Measurements from ENCODE around the gene SULT4A1.

The SULT4A1 gene

DNA sequence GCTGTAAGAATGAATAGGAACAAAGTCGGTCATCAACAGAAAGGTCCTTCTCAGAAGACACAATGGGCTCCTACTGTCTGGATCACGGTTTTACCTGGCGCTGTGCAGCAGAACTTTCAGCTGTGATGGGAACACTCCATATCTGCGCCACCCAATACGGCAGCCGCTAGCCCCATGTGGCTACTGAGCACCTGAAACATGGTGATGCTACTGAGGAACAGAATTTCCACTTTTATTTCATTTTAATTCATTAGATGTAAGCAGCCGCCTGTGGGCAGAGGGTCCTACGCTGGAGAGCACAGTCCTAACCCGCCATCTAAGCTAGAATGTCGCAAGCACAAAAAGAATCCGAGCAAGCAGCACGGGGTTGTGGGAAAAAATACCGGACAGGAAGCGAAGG lies 2.7 kb downstream of the SULT4A1 start:
- DNase-seq = no peak

GRCh38 chr22:43859176-43859575 lies 3.1 kb downstream of the SULT4A1 start:
- no peak for DNase-seq

DNA sequence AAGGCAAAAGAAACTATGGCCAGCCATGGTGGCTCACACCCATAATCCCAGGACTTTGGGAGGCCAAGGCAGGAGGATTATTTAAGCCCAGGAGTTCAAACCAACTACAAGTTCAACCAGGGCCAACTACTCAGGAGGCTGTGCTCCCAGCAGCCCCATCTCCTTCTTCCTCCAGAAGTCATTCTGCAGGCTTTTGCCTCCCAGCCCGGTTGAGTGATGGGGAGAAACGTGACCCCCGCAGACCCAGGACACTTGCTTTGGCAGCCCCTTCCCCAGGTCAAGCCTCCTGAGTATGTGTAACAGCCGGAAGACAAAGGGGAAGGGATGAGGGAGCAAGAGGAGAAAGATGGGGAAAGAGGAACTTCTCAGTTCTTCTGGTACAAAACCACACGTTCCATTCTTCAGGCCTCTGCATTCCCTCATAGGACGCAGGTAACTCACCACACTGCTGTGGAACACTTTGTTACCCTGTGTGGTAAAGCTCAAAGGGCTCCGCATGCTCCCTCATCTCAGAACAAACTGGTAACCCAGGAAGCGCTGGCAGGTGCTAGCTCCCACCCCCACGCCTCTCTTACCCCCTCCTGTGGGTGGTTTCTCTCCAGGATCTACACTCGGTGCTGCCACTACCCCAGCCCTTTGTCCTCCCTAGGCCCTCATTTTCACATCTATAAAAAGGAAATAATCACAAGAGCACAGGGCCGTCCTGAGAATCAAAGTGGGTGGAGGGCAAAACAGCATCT lies 4.0 kb downstream of the SULT4A1 start:
- DNase-seq = no peak

DNA sequence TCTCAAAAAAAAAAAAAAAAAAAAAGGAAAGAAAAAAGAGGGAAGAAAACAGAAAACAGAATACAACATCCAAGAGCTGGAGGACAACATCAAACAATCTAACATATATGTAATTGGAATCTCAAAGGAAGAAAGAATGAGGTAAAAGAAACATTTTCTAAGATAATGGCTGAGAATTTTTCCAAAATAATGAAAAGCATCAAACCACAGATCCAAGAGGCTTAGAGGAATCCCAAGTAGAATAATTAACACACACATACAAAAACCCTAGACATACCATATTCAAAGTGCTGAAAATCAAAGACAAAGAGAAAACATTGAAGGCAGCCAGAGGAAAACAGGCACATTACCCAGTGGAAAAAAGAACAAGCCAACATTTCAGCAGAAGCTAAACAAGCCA lies 4.9 kb downstream of the SULT4A1 start:
- no peak for DNase-seq

- no peak for DNase-seq
Observed at GRCh38 chr22:43855431-43855830, 6.9 kb downstream of the SULT4A1 start.

- DNase-seq = no peak
Observed at GRCh38 chr22:43854786-43855271, 7.5 kb downstream of the SULT4A1 start.

GRCh38 chr22:43854121-43854785 lies 8.1 kb downstream of the SULT4A1 start:
- no peak for DNase-seq

DNA sequence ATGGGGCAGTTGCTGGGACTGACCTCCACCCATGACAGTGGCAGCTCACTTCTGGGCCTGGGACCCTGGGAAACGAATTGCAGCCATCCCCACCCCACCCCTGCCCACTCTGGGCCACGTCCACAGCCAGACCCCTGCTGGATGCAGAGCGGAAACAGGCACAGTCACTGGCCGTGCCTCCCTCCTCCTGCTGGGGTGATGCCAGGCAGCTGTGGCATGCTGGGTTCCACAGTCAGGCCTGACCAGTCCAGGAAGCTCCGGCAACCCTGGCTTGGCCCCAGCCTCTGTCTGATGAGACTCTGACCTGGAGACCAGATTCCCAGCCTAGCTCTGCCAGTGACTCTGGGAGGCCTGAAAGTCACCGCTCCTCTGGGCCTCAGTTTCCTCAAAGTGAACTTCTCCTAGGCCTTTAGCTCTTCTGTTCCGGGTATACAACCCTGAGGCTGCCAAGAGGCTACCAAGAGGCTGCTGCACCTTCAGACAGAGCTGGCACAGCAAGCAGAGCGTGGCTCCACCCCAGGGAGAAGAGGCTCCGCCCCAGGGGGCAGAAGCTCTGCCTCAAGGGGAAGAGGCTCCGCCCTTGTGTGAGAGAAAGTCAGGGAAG lies 8.9 kb downstream of the SULT4A1 start:
- DNase-seq = no peak

DNA sequence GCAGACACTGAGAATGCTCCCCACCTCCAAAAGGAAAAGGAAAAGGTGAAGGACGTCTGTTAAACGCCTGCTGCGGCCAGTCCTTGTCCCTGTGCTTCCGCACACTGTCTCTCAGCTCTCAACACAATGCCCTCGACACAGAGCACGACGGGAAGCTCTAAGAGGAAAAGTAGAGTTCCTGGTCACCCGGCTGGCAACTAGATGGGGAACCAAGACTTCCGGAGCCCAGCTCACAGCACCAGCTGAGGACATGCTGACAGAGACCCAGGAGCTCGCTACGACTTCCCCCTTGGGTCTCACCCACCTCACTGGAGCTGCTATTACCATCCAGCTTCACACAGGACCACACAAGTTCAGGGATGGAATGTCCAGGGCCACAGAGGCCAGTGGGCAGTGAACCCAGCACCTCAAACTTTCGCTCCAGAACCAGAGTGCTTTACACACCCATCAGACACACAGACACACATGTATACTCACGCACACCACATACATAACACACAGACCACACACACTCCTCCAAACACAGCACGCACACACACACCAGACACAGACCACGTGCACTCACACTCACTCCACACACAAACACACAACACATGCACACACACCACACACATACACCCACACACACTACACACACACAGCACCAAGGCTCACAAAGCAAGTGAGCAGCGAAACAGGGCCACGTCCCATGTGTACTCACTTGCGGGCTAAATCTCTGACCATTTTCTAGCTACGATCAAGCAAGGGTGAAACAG lies 9.6 kb downstream of the SULT4A1 start:
- DNase-seq = no peak

GRCh38 chr22:43851979-43852307 lies 10.4 kb downstream of the SULT4A1 start:
- no peak for DNase-seq

DNA sequence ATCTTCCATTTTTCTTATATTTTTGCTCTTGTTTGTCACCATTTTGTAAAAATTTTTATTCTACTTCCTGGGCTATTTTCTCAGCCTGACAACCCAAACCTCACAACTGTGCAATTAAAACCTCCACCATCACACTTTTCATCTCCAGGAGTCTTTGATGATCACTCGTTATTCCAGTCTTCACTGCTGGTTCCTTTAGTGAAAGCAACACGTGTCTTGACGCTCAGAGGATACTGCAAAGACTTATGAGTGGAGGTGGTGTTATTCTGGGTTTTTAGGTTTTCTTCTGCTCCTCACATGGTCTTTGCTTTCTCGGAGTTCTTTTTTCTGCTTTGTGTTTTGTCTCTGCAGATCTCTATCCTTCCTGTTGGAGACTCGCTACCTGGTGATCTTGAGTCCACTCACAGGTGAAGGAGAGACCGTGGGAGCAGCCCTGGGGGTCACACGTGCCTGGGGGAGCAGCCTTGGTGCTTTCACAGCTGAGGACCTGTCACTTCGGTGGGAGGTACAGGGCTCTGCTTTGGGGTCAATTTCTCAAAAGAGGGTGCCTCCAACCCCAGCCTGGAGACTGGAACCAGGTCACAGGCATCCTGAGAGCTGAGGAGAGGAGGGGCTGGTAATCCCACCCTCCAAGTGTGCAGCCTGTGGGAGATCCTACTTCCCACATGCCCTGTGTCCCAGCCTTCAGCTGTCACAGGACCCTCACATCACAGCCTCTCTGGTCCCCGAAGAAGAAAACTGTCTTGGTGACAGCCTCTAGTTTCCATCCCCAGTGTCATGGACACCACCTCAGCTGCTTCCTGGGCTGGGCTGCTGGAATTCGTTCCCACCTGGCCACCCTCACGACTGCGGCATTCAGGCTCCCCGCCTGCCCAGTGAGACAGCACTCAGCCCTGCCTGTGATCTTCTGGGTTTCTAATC lies 11.0 kb downstream of the SULT4A1 start:
- no peak for DNase-seq

DNA sequence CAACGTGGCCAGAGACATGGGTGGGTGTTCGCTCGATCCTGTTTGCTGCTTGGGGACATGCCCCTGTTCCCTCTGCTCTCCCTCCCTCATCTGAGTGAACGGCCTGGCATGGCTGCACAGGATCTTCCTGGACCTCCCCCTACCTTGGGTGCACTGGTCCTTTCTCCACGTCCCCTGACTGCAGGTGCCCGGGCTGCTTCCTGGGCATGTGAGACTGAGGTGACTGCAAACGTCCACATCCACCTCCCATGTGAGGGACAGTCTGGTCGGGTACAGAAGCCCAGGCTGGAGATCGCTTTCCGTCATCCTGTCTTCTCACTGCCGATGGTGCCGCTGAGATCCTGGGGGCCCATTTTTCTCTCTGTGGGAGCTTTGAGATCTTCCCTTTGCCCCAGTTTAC lies 11.8 kb downstream of the SULT4A1 start:
- no peak for DNase-seq

DNA sequence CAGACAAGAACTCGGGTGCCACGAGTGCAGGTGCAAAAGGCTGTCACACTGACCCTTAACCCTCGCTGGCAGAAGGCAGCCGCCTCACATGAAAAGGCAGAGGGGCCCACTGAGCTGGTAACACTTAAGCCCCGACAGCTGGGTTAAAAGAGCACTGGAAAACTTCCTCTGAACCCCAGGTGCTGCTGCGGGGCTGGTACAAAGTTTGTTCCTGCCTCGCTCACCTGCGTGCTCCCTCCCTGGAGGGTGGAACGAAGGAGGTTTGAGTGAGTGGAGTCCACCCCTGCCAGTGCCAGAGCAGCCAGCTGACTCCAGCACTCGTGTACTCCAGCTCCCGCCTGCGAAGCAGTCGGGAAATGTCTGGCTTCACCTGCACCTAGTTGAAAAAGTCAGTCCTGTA lies 12.6 kb downstream of the SULT4A1 start:
- DNase-seq = no peak

DNA sequence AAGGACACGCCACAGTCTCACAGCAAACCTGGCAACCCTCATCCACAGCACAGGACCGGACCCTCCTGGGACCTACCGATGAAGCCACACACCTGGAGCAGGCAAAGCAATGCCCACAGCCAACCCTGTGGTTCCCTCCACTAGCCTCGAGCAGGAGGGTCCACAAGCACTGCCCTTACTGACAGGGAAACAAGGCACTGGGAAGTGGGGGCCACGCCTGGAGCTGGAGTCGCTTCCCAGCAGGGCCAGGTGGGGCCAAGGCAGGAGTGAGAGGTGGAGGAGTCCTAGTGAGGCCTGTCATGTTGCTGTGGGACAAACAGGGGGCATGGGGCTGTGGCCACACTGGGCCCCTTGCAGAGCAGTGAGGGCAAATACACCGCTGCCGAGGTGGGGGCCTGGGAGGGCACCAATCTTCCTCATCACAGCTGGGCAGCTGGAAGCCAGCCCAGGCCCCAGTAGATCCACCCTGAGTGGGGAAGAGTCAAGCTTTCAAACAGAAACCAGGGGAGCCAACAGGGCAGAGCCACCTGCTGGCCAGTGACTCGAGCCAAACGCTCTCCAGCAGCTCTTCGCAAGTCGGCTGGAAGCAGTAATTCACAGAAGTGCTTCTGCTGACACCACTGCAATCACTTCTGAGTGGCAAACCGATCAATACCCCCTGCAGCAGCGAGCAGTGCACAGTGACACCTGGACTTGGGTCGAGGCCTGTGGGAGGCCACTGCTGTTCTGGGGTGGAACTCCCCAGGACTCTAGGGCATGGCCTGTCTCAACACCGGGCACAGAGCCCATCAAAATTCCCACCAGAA lies 13.7 kb downstream of the SULT4A1 start:
- no peak for DNase-seq

- DNase-seq = no peak
Observed at GRCh38 chr22:43847376-43848289, 14.7 kb downstream of the SULT4A1 start.

DNA sequence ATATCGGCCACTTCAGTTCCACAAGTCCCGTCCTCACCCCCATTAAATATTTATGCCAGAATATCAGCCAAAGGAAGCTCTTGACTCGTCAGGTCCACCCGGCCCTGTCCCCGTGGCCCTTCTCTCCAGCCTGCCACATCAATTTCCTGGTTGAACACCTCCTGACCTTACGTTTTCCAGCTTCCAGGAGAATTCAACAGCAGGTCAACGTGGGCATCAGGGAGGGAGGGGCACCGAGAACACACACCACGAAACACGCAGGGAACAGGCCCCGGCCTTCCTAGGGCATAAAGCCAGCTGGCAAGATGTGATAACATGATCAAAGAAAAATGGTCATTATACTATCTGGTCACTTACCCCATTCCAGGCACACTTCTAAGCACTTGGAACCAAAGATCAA lies 15.3 kb downstream of the SULT4A1 start:
- DNase-seq = no peak

GRCh38 chr22:43845981-43846380 lies 16.3 kb downstream of the SULT4A1 start:
- no peak for DNase-seq

DNA sequence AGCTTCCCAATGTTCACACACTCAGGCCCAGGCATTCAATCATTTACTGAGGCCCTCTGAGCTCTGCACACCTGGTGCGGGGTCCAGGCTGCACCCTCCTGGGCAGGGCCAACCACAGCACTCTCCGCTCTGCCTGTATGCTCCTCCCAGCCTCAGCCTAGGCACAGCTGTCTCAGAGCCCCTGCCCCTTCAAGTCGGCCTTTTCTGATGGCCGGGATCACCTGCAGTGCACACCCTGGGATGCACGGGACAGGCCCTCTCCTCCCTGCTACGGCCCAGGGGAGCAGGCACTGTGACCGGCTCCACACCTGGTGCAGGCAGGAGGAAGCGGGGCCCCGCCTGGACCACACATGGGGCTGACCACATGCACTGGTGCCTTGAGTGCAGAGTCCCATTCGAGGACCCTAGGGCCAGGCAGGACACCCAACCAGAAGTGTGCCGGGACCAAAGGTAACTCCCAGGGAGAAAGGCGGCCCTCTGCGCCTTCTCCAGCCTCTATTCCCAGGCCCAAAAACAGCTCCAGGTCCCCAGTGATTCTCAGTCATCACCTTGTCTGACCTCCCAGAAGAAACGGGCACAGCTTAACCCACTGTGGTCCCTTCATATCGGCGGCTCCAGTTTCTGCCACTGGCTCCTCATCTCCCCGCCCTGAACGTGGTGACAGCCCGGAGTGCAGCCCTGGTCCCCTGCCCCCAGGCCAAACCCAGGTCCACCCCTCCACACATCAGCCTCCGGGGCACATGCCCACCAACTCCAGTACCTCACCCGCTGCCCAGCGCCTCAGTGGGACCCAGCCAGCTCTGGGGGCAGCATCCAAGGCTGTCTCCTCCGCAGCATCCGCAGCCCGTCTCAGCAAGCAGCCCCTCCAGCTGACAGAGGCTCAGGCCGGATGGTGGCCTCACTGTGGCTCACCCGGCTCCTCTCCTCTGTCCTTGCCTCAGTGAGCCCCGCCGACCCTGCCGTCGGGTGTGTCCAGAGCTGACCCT lies 17.5 kb downstream of the SULT4A1 start:
- DNase-seq = no peak

All from NK-92 treated with Interleukin-12 subunit alpha and Interleukin-12 subunit beta, amount 100 ng/mL, for 24 hours (cell line).